Measurements from ENCODE around the gene FGF7. TPM values are rescaled to one million over a fixed set of nuclear protein-coding genes. Genes with fewer than 3 reads are reported as not detected.
"Not testable (repeated sequence)": the region's sequence is repeated elsewhere in the genome, so short reads cannot be mapped to it uniquely, and the experiment has no call there.

Gene FGF7
- 34.6 TPM for total RNA-seq
- long read RNA-seq, full-length matches to known transcripts: 25 of 38 reads
- long read RNA-seq, partial matches to known transcripts: 9 of 38 reads
- long read RNA-seq, other reads (novel, unspliced or antisense): 4 of 38 reads

GRCh38 chr15:49423021-49423420, at the start of gene FGF7:
Gene FGF7 (plus strand): TSS chr15:49423242. CDS start chr15:49424298, 1,056 bp downstream.
- peak; percentile 41 for DNase-seq
- peak; percentile 87 for ATAC-seq
- intact Hi-C loops (cut with micrococcal nuclease): loop anchor here (5.0 to 10.0 kb wide), 2 partner anchors 188 to 561 kb away; no protein-coding TSS in a partner anchor

- ATAC-seq (no peak), DNase-seq (no peak)
These were observed 43.0 kb upstream of the FGF7 start for GRCh38 chr15:49379996-49380395.

GRCh38 chr15:49380912-49381311, 42.1 kb upstream of the FGF7 start:
- ATAC-seq (no peak), DNase-seq (no peak)
- intact Hi-C loops (cut with micrococcal nuclease): no loop called here

More at GRCh38 chr15:49379996-49380395, 43.0 kb upstream of the FGF7 start:
- intact Hi-C loops (cut with micrococcal nuclease): no loop called here

- intact Hi-C loops (cut with micrococcal nuclease): no loop called here
- ATAC-seq (no peak), DNase-seq (no peak)
These were observed 40.6 kb upstream of the FGF7 start for GRCh38 chr15:49382394-49382793.

GRCh38 chr15:49383266-49383665, 39.8 kb upstream of the FGF7 start:
- intact Hi-C loops (cut with micrococcal nuclease): no loop called here
- ATAC-seq (no peak), DNase-seq (no peak)

GRCh38 chr15:49387471-49387870, 35.6 kb upstream of the FGF7 start:
- ATAC-seq: no peak
- intact Hi-C loops (cut with micrococcal nuclease): no loop called here
- DNase-seq: no peak

GRCh38 chr15:49402515-49403296, 20.3 kb upstream of the FGF7 start:
- DNase-seq; intact Hi-C loops (cut with micrococcal nuclease); ATAC-seq: not testable (repeated sequence)

GRCh38 chr15:49406352-49407118, 16.5 kb upstream of the FGF7 start:
- intact Hi-C loops (cut with micrococcal nuclease): no loop called here
- DNase-seq: peak; percentile 11
- ATAC-seq: no peak

GRCh38 chr15:49410641-49411040, 12.4 kb upstream of the FGF7 start:
- ATAC-seq (no peak), DNase-seq (no peak)
- intact Hi-C loops (cut with micrococcal nuclease): no loop called here

- intact Hi-C loops (cut with micrococcal nuclease): no loop called here
- DNase-seq: no peak
- no peak for ATAC-seq
These were observed 10.2 kb upstream of the FGF7 start for GRCh38 chr15:49412797-49413196.

- DNase-seq (no peak), ATAC-seq (no peak)
- intact Hi-C loops (cut with micrococcal nuclease): no loop called here
These were observed 7.9 kb upstream of the FGF7 start for GRCh38 chr15:49415149-49415548.

- intact Hi-C loops (cut with micrococcal nuclease): no loop called here
- ATAC-seq: no peak
- no peak for DNase-seq
These were observed 7.4 kb upstream of the FGF7 start for GRCh38 chr15:49415638-49416037.

- DNase-seq: no peak
- intact Hi-C loops (cut with micrococcal nuclease): no loop called here
- no peak for ATAC-seq
These were observed 4.2 kb upstream of the FGF7 start for GRCh38 chr15:49418811-49419210.

- DNase-seq: peak; percentile 78
- peak; percentile 71 for ATAC-seq
- intact Hi-C loops (cut with micrococcal nuclease): loop anchor here (5.0 to 10.0 kb wide), 2 partner anchors 187 to 560 kb away; no protein-coding TSS in a partner anchor
These were observed 1.1 kb upstream of the FGF7 start for GRCh38 chr15:49421991-49422390.

- peak; percentile 8 for ATAC-seq
- no peak for DNase-seq
- intact Hi-C loops (cut with micrococcal nuclease): loop anchor here (5.0 to 10.0 kb wide), 2 partner anchors 189 to 562 kb away; no protein-coding TSS in a partner anchor
These were observed 984 bp downstream of the FGF7 start for GRCh38 chr15:49423901-49424550.

- intact Hi-C loops (cut with micrococcal nuclease): loop anchor here (5.0 to 10.0 kb wide), 2 partner anchors 190 to 563 kb away; no protein-coding TSS in a partner anchor
- DNase-seq: no peak
- no peak for ATAC-seq
These were observed 1.9 kb downstream of the FGF7 start for GRCh38 chr15:49424954-49425353.

- intact Hi-C loops (cut with micrococcal nuclease): loop anchor here (10.0 kb wide), 1 partner anchor 193 kb away; no protein-coding TSS in a partner anchor
- no peak for DNase-seq
- no peak for ATAC-seq
These were observed 4.3 kb downstream of the FGF7 start for GRCh38 chr15:49427372-49427771.

GRCh38 chr15:49428409-49429095, 5.5 kb downstream of the FGF7 start:
- peak; percentile 41 for DNase-seq
- peak; percentile 94 for ATAC-seq
- intact Hi-C loops (cut with micrococcal nuclease): loop anchor here (10.0 kb wide), 1 partner anchor 194 kb away; no protein-coding TSS in a partner anchor

GRCh38 chr15:49430046-49430445, 7.0 kb downstream of the FGF7 start:
- DNase-seq (no peak), ATAC-seq (peak; percentile 68)
- intact Hi-C loops (cut with micrococcal nuclease): no loop called here

Measured in left ventricle myocardium superior (tissue), 1 donor.